Measurements from ENCODE around the gene CHSY3.

Gene CHSY3

GRCh38 chr5:130032807-130033206 lies 128.5 kb downstream of the CHSY3 start:
- ATAC-seq (ENCODE audit: low read depth) (no peak), DNase-seq (ENCODE audit: low spot score) (no peak)
- no peak for TF ChIP-seq CTCF (IDR thresholded peaks at IDR 0.05; ENCODE audit: poor library complexity, severe bottlenecking)
- H3K27ac ChIP-seq (ENCODE audit: poor library complexity, severe bottlenecking), result no peak overlapping the region
- H3K4me1 ChIP-seq (ENCODE audit: insufficient read depth, poor library complexity, severe bottlenecking), result no peaks in the 10 kb centered on the region
- peaks cover 2% of the 10 kb centered on the region for H3K27me3 ChIP-seq (ENCODE audit: insufficient read depth, poor library complexity, severe bottlenecking)
- no peak overlapping the region for H3K4me3 ChIP-seq (ENCODE audit: severe bottlenecking)
- no peaks in the 10 kb centered on the region for H3K9me3 ChIP-seq (ENCODE audit: severe bottlenecking)
- H3K36me3 ChIP-seq (ENCODE audit: low read depth), result no peaks in the 10 kb centered on the region

GRCh38 chr5:130034566-130035210 lies 130.4 kb downstream of the CHSY3 start:
- Histone ChIP-seq H3K4me1 (ENCODE audit: insufficient read depth, poor library complexity, severe bottlenecking) (no peaks in the 10 kb centered on the region), H3K27ac (ENCODE audit: poor library complexity, severe bottlenecking) (no peak overlapping the region), H3K27me3 (ENCODE audit: insufficient read depth, poor library complexity, severe bottlenecking) (peaks cover 2% of the 10 kb centered on the region), H3K9me3 (ENCODE audit: severe bottlenecking) (no peaks in the 10 kb centered on the region), H3K36me3 (ENCODE audit: low read depth) (no peaks in the 10 kb centered on the region), H3K4me3 (ENCODE audit: severe bottlenecking) (no peak overlapping the region)
- DNase-seq (ENCODE audit: low spot score) (no peak), ATAC-seq (ENCODE audit: low read depth) (peak; percentile 84)
- no peak for TF ChIP-seq CTCF (IDR thresholded peaks at IDR 0.05; ENCODE audit: poor library complexity, severe bottlenecking)

- H3K9me3 ChIP-seq (ENCODE audit: severe bottlenecking), result no peaks in the 10 kb centered on the region
- DNase-seq (ENCODE audit: low spot score), result no peak
- H3K36me3 ChIP-seq (ENCODE audit: low read depth), result no peaks in the 10 kb centered on the region
- ATAC-seq (ENCODE audit: low read depth), result peak; percentile 76
- H3K4me3 ChIP-seq (ENCODE audit: severe bottlenecking), result no peak overlapping the region
- peaks cover 2% of the 10 kb centered on the region for H3K27me3 ChIP-seq (ENCODE audit: insufficient read depth, poor library complexity, severe bottlenecking)
- TF ChIP-seq CTCF (IDR thresholded peaks at IDR 0.05; ENCODE audit: poor library complexity, severe bottlenecking), result no peak
- H3K4me1 ChIP-seq (ENCODE audit: insufficient read depth, poor library complexity, severe bottlenecking), result no peaks in the 10 kb centered on the region
- no peak overlapping the region for H3K27ac ChIP-seq (ENCODE audit: poor library complexity, severe bottlenecking)
These were observed 131.1 kb downstream of the CHSY3 start for GRCh38 chr5:130035388-130035787.

- Histone ChIP-seq H3K4me3 (ENCODE audit: severe bottlenecking) (no peak overlapping the region), H3K36me3 (ENCODE audit: low read depth) (no peaks in the 10 kb centered on the region), H3K4me1 (ENCODE audit: insufficient read depth, poor library complexity, severe bottlenecking) (no peaks in the 10 kb centered on the region), H3K9me3 (ENCODE audit: severe bottlenecking) (no peaks in the 10 kb centered on the region), H3K27ac (ENCODE audit: poor library complexity, severe bottlenecking) (no peak overlapping the region), H3K27me3 (ENCODE audit: insufficient read depth, poor library complexity, severe bottlenecking) (peaks cover 2% of the 10 kb centered on the region)
- DNase-seq (ENCODE audit: low spot score) (no peak), ATAC-seq (ENCODE audit: low read depth) (no peak)
- TF ChIP-seq CTCF (IDR thresholded peaks at IDR 0.05; ENCODE audit: poor library complexity, severe bottlenecking), result no peak
These were observed 133.6 kb downstream of the CHSY3 start for GRCh38 chr5:130037905-130038304.

- H3K4me1 ChIP-seq (ENCODE audit: insufficient read depth, poor library complexity, severe bottlenecking), result no peaks in the 10 kb centered on the region
- TF ChIP-seq CTCF (IDR thresholded peaks at IDR 0.05; ENCODE audit: poor library complexity, severe bottlenecking), result no peak
- no peaks in the 10 kb centered on the region for H3K9me3 ChIP-seq (ENCODE audit: severe bottlenecking)
- ATAC-seq (ENCODE audit: low read depth) (no peak), DNase-seq (ENCODE audit: low spot score) (no peak)
- H3K27ac ChIP-seq (ENCODE audit: poor library complexity, severe bottlenecking), result no peak overlapping the region
- no peak overlapping the region for H3K4me3 ChIP-seq (ENCODE audit: severe bottlenecking)
- H3K27me3 ChIP-seq (ENCODE audit: insufficient read depth, poor library complexity, severe bottlenecking), result no peaks in the 10 kb centered on the region
- H3K36me3 ChIP-seq (ENCODE audit: low read depth), result no peaks in the 10 kb centered on the region
These were observed 139.6 kb downstream of the CHSY3 start for GRCh38 chr5:130043834-130044233.

Data from RWPE2 (cell line).